Activated T-cell treated with anti-CD3 and anti-CD28 coated beads, Interleukin-2, amount 50 U/mL, for 48 hours (primary cell): Measurements from ENCODE around the gene RCBTB2.
A peak's percentile ranks its signal among the peaks of the same experiment; 100 is the strongest.

Experiments
- DNase-seq, 2 experiments: peaks; one replicate each; pipeline ENCODE4 v3.0.0-alpha.2; 2020

Gene RCBTB2

GRCh38 chr13:48562296-48563066, 29.6 kb upstream of the RCBTB2 start:
- DNase-seq, result peak; percentile 40 to 51

GRCh38 chr13:48561466-48562235, 28.8 kb upstream of the RCBTB2 start:
- no peak for DNase-seq

GRCh38 chr13:48560657-48561337, 27.9 kb upstream of the RCBTB2 start:
- DNase-seq, result no peak

GRCh38 chr13:48559638-48560320, 26.9 kb upstream of the RCBTB2 start:
- no peak for DNase-seq

GRCh38 chr13:48556817-48557216, 23.9 kb upstream of the RCBTB2 start:
- no peak for DNase-seq

GRCh38 chr13:48555441-48555840, 22.6 kb upstream of the RCBTB2 start:
- DNase-seq, result no peak

- no peak for DNase-seq
These were observed 18.4 kb upstream of the RCBTB2 start for GRCh38 chr13:48551329-48551728.

GRCh38 chr13:48549658-48550057, 16.8 kb upstream of the RCBTB2 start:
- no peak for DNase-seq

- no peak for DNase-seq
These were observed 14.8 kb upstream of the RCBTB2 start for GRCh38 chr13:48547663-48548092.

- DNase-seq, result no peak
These were observed 12.7 kb upstream of the RCBTB2 start for GRCh38 chr13:48545608-48546007.

- DNase-seq, result no peak
These were observed 9.9 kb upstream of the RCBTB2 start for GRCh38 chr13:48542581-48543341.

GRCh38 chr13:48542138-48542537, 9.3 kb upstream of the RCBTB2 start:
- no peak for DNase-seq

GRCh38 chr13:48539550-48539949, 6.7 kb upstream of the RCBTB2 start:
- no peak for DNase-seq

- no peak for DNase-seq
These were observed 3.9 kb upstream of the RCBTB2 start for GRCh38 chr13:48536621-48537250.

GRCh38 chr13:48535766-48536165, 2.9 kb upstream of the RCBTB2 start:
- no peak for DNase-seq

GRCh38 chr13:48534911-48535501, 2.1 kb upstream of the RCBTB2 start:
- DNase-seq, result no peak

- DNase-seq, result no peak
These were observed 1.2 kb upstream of the RCBTB2 start for GRCh38 chr13:48533961-48534600.

GRCh38 chr13:48532256-48532505, 699 bp downstream of the RCBTB2 start:
- DNase-seq, result no peak

GRCh38 chr13:48531416-48532255, 1.2 kb downstream of the RCBTB2 start:
- peak; percentile 42 to 43 for DNase-seq

- DNase-seq, result no peak
These were observed 2.0 kb downstream of the RCBTB2 start for GRCh38 chr13:48530833-48531232.
